WERI-Rb-1 (cell line): ENCODE results near the gene OR52H1.

Experiments used
- DNase-seq: peaks from one replicate; pipeline ENCODE4 v3.0.0-alpha.2; 2020
- H3K27ac ChIP-seq: fragments of 250-450 bp; sonication (Bioruptor Pico); 2 replicates; pipeline ENCODE4 v1.5.1; 2020; ENCODE audit warnings: mild to moderate bottlenecking, moderate library complexity
- H3K27me3 ChIP-seq: fragments of 250-450 bp; sonication (Bioruptor Pico); 2 replicates; pipeline ENCODE4 v1.5.1; 2021; ENCODE audit warnings: mild to moderate bottlenecking, low read depth, moderate library complexity; ENCODE audit not compliant: insufficient read depth, severe bottlenecking
- H3K36me3 ChIP-seq: fragments of 250-450 bp; sonication (Bioruptor Pico); 2 replicates; pipeline ENCODE4 v1.5.1; 2020; ENCODE audit warnings: mild to moderate bottlenecking, moderate library complexity
- H3K4me3 ChIP-seq: 2 replicates; pipeline ENCODE4 v1.5.1; 2011; ENCODE audit warnings: low read depth, mild to moderate bottlenecking, control low read depth, low read length
- H3K9me3 ChIP-seq: fragments of 250-450 bp; sonication (Bioruptor Pico); 2 replicates; pipeline ENCODE4 v1.5.1; 2021; ENCODE audit warnings: mild to moderate bottlenecking, moderate library complexity; ENCODE audit not compliant: severe bottlenecking
- CTCF ChIP-seq: IDR thresholded peaks from 2 replicates; pipeline ENCODE4 v1.5.1; 2011; ENCODE audit warnings: low read depth, mild to moderate bottlenecking, control low read depth, inconsistent platforms, low read length

The OR52H1 gene

GRCh38 chr11:5546457-5546856 is 1.9 kb downstream of the OR52H1 start:
- Histone ChIP-seq H3K9me3 (no peaks in the 10 kb centered on the region), H3K27ac (no peak overlapping the region), H3K27me3 (no peaks in the 10 kb centered on the region), H3K4me3 (no peak overlapping the region), H3K36me3 (no peaks in the 10 kb centered on the region)
- TF ChIP-seq CTCF: no peak
- no peak for DNase-seq

- no peak for DNase-seq
- no peak for TF ChIP-seq CTCF
- H3K27ac ChIP-seq: no peak overlapping the region
- H3K9me3 ChIP-seq: no peaks in the 10 kb centered on the region
- H3K36me3 ChIP-seq: no peaks in the 10 kb centered on the region
- no peaks in the 10 kb centered on the region for H3K27me3 ChIP-seq
- no peak overlapping the region for H3K4me3 ChIP-seq
Observed at GRCh38 chr11:5541427-5541826, 6.9 kb downstream of the OR52H1 start.

- Histone ChIP-seq H3K27ac (no peak overlapping the region), H3K9me3 (no peaks in the 10 kb centered on the region), H3K4me3 (no peak overlapping the region), H3K36me3 (no peaks in the 10 kb centered on the region), H3K27me3 (no peaks in the 10 kb centered on the region)
- TF ChIP-seq CTCF: no peak
- no peak for DNase-seq
Observed at GRCh38 chr11:5536482-5536881, 11.9 kb downstream of the OR52H1 start.

- H3K27ac ChIP-seq: no peak overlapping the region
- DNase-seq: no peak
- H3K9me3 ChIP-seq: no peaks in the 10 kb centered on the region
- H3K36me3 ChIP-seq: no peaks in the 10 kb centered on the region
- H3K4me3 ChIP-seq: no peak overlapping the region
- no peak for TF ChIP-seq CTCF
- no peaks in the 10 kb centered on the region for H3K27me3 ChIP-seq
Observed at GRCh38 chr11:5534046-5534445, 14.3 kb downstream of the OR52H1 start.

GRCh38 chr11:5531053-5531831 is 17.1 kb downstream of the OR52H1 start:
- no peak for DNase-seq
- Histone ChIP-seq H3K27me3 (no peaks in the 10 kb centered on the region), H3K27ac (no peak overlapping the region), H3K36me3 (no peaks in the 10 kb centered on the region), H3K9me3 (no peaks in the 10 kb centered on the region), H3K4me3 (no peak overlapping the region)
- no peak for TF ChIP-seq CTCF

- Histone ChIP-seq H3K4me3 (no peak overlapping the region), H3K9me3 (no peaks in the 10 kb centered on the region), H3K27me3 (no peaks in the 10 kb centered on the region), H3K36me3 (no peaks in the 10 kb centered on the region), H3K27ac (no peak overlapping the region)
- no peak for TF ChIP-seq CTCF
- no peak for DNase-seq
Observed at GRCh38 chr11:5528495-5528894, 19.8 kb downstream of the OR52H1 start.
